GOT3 (cell line): ENCODE data around the gene C2CD2.

ENCODE experiments used
- DNase-seq: peaks from one replicate; lab custom pipeline; 2025; ENCODE audit warnings: mixed read lengths; lab: John Stamatoyannopoulos, UW

C2CD2 gene

GRCh38 chr21:41845310-41846032 is 108.3 kb downstream of the C2CD2 start:
- no peak for DNase-seq

- no peak for DNase-seq
Measured at GRCh38 chr21:41843584-41843983, 110.2 kb downstream of the C2CD2 start.

- no peak for DNase-seq
Measured at GRCh38 chr21:41840880-41841279, 112.9 kb downstream of the C2CD2 start.

- DNase-seq, result no peak
Measured at GRCh38 chr21:41839387-41840000, 114.3 kb downstream of the C2CD2 start.

GRCh38 chr21:41837756-41838297 is 116.0 kb downstream of the C2CD2 start:
- no peak for DNase-seq

GRCh38 chr21:41836166-41837015 is 117.4 kb downstream of the C2CD2 start:
- no peak for DNase-seq

GRCh38 chr21:41835711-41836154 is 118.1 kb downstream of the C2CD2 start:
- DNase-seq, result no peak
